AG09319 (cell line): ENCODE data around the gene CRISPLD2.
"Not testable (repeated sequence)": the region's sequence is repeated elsewhere in the genome, so short reads cannot be mapped to it uniquely, and the experiment has no call there.

Experiments
- DNase-seq: peaks from one replicate; pipeline ENCODE4 v3.0.0-alpha.2; 2010; ENCODE audit warnings: low read depth; ENCODE audit errors: extremely low read depth
- TF ChIP-seq, protein P1 (sequence below): IDR thresholded peaks from 2 replicates; pipeline ENCODE4 v1.5.1; 2011; ENCODE audit warnings: low read depth, mild to moderate bottlenecking, inconsistent platforms, low read length, moderate library complexity

The CRISPLD2 gene

DNA sequence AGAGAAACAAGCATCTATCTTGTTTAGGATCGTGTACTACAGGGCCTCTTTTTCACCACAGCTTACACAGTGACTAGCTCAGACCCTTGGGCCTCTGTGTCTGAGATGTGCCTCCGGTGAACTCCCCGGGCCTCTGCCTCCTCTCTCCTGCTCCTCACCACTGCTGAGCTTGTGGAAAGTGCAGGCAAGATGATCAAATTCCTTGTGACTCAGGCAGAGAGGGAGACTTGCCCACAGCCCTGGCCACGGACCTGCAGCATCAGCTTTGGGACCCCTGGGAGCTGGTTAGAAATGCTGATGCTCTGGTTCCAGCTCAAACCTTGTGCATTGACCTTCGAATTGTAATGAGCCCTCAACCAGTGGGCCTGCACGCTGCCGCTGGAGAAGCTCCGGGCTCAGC lies 111.7 kb downstream of the CRISPLD2 start:
- TF ChIP-seq, protein P1, sequence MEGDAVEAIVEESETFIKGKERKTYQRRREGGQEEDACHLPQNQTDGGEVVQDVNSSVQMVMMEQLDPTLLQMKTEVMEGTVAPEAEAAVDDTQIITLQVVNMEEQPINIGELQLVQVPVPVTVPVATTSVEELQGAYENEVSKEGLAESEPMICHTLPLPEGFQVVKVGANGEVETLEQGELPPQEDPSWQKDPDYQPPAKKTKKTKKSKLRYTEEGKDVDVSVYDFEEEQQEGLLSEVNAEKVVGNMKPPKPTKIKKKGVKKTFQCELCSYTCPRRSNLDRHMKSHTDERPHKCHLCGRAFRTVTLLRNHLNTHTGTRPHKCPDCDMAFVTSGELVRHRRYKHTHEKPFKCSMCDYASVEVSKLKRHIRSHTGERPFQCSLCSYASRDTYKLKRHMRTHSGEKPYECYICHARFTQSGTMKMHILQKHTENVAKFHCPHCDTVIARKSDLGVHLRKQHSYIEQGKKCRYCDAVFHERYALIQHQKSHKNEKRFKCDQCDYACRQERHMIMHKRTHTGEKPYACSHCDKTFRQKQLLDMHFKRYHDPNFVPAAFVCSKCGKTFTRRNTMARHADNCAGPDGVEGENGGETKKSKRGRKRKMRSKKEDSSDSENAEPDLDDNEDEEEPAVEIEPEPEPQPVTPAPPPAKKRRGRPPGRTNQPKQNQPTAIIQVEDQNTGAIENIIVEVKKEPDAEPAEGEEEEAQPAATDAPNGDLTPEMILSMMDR, result no peak
- DNase-seq, result no peak

DNA sequence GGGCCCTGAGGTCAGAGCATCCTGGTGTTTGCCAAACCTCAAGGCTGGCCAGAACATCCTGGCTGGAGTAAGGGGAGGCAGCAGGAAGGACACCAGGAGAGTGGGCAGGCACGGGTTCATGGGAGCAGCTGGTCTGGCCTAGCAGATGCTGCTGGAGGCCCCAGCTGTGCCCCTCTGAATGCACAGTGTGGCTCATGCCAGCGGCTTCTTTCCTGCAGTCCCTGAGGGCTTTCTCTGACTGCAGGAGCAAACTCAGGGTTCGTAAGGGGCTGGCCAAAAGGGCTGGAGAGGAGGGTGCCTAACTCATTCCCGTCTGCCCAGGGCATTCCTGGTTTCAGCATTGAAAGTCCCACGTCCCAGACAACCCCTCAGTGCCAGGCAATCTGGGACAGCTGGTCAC lies 112.9 kb downstream of the CRISPLD2 start:
- DNase-seq, result no peak
- TF ChIP-seq, protein P1, result no peak

DNA sequence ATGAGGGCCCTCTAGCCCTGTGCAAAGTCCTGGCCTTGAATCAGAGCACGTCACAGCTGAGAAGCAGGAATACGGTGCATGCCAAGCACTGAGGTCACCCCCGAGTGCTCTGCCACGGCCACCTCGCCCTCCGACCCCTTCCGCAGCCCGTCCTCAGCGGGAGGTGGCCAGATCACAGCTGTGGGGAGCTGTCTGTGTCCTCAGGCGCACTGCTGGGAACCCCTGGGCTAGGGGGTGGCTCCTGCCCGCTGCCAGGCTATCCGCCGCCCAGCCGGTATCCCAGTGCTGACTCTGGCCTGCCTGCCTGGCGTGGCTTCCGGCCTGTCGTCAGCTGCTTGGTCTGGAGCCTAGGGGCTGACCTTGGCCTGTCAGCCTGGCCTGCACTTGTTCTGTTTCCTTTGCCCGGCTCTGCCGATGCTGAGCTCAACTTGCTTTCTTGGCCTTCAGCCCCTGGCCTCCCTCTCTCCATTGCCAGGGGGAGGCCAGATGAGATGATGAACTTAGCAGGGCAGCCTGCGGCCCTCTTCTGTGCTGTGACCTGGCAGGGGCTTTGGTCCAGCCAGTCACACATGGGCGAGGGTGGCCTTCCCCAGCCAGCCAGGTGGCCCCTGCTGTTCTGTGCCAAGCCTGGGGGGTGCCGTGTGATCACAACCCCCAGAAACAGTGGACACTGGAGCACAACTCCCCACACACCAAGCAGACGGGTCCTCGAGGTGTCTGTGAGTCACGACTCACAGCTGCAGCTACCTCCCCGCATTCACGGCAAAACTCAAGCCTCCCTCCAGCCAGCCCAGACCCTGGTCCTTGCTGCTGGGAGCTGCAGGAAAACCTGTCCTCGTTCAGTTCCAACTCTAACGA lies 114.2 kb downstream of the CRISPLD2 start:
- DNase-seq, result no peak
- TF ChIP-seq, protein P1, result no peak

DNA sequence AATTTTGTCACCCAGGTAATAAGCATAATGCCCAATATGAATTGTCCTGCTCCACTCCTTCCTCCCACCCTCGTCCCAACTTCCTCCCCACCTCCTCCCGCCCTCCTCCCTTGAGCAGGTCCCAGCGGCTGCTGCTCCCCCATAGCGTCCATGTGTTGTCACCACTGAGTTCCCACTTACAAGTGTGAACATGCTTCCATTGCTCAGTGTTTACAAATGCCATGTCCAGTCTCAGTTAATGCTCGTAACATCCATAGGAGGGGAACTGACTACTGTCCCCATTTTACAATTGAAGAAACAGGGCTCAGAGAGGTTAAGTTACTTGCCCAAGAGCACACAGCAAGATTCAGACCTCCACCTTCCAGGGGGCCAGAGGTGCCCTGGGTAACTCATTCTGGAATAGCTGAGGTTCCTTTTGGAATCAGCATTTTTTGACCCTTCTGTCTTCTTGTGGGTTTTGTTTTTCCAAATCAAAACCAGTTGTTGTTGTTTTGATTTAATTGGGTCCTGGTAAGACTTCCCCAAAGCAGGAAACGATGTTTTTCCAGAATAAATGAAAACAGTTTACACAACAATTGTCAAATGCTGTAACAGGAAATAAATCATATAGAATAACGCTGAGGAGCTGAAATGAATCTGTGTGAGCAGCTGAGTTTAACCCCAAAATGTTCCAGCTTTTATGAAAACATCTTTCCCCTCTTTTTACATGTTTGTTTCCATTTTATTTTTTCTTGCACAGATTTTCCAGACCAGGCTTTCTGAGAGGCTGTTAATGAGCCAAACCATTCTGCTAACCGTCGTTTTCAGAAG lies 117.6 kb downstream of the CRISPLD2 start:
- TF ChIP-seq, protein P1, result no peak

DNA sequence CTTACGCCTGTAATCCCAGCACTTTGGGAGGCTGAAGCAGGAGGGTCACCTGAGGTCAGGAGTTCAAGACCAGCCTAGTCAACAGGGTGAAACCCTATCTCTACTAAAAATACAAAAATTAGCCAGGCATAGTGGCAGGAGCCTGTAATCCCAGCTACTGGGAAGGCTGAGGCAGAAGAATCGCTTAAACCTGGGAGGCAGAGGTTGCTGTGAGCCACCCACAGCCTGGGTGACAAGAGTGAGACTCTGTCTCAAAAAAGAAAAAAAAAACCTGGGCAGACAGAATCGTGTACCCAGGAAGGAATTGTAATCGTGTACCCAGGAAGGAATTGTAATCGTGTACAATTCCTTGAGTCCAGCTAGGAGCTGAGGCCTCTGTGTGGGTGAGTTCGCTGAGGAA lies 118.8 kb downstream of the CRISPLD2 start:
- DNase-seq, result not testable (repeated sequence)

More for the DNA sequence above, 117.6 kb downstream of the CRISPLD2 start:
- DNase-seq, result no peak

DNA sequence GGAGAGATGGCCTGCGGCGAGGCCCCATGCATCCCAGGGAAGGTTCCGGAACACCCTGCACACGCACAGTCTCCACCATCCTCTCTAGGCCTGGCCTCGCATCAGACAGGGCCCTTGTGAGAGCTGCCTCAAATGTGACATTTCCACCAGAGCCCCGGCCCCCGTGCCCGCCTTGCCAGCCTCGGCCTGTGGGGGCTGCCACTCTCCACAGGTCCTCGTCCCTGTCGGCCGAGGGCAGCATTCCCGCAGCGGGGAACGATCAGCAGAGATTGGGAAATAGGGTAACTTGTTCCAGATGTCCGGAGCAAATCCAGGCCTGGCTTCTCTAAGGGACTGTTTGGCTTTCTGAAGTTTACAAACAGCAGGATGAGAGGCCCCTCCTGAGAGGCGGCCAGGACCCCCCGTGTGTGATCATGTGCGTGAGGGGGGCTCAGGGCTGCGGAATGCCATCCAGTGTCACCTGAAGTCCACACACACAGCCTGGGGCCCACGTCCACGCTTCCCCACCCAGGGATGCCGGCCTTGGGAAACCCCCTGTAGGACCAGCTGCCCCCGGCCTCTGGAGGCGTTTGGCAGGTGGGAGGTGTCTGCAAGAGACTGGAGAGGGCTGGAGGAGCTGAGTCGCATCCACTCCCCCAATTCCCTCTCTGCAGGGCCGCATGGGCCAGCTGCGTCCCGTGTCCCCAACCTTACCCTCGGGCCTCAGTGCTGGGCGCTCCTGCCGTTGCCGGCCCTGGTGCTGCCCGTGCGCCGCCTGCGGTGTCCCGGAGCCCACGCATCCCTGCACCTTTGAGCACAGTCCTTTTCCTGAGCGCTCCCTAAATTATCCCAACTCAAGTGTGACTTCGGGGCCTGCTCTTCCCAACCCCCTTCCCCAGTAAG lies 121.1 kb downstream of the CRISPLD2 start:
- TF ChIP-seq, protein P1, result peak; percentile 35
- DNase-seq, result peak; percentile 44

DNA sequence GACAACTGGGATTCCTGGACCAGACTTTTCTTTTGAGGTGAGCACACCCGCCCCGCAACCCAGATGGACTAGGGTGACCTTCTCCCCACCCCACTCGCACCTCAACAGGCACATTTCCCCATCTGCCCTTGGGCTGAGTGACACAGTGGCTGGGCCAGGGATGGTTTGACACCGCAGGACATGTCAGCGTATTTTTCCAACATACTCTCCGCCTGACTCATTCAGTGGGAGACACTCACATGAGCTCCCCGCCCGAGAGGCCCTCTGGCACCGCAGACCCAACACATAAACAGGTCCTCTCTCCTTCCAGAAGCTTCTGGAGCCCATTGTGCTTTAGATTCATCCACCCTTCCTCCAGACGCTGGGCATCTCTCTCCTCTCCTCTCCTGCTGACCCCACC lies 122.1 kb downstream of the CRISPLD2 start:
- DNase-seq, result no peak
- TF ChIP-seq, protein P1, result no peak
